ENCODE results near the gene RAB39A.
"Not testable (repeated sequence)": the region's sequence is repeated elsewhere in the genome, so short reads cannot be mapped to it uniquely, and the experiment has no call there.

The RAB39A gene

GRCh38 chr11:107928767-107929507 is 689 bp downstream of the RAB39A start:
- Histone ChIP-seq H3K4me3 (replicated peaks; ENCODE audit: low read depth, low read length) (peak overlapping the region; percentile 79), H3K27me3 (replicated peaks; ENCODE audit: control insufficient read depth, insufficient read depth, low read length) (no peaks in the 10 kb centered on the region), H3K36me3 (ENCODE audit: control insufficient read depth, insufficient read depth, low read length) (no peaks in the 10 kb centered on the region)
- DNase-seq (ENCODE audit: extremely low read depth, insufficient read length) = peak; percentile 43
- TF ChIP-seq CTCF (IDR thresholded peaks at IDR 0.05; ENCODE audit: insufficient read depth, low read length, poor library complexity, severe bottlenecking) = no peak

GRCh38 chr11:107929611-107930200 is 1.5 kb downstream of the RAB39A start:
- Histone ChIP-seq H3K4me3 (replicated peaks; ENCODE audit: low read depth, low read length) (peak overlapping the region; percentile 79), H3K27me3 (replicated peaks; ENCODE audit: control insufficient read depth, insufficient read depth, low read length) (no peaks in the 10 kb centered on the region), H3K36me3 (ENCODE audit: control insufficient read depth, insufficient read depth, low read length) (no peaks in the 10 kb centered on the region)
- no peak for TF ChIP-seq CTCF (IDR thresholded peaks at IDR 0.05; ENCODE audit: insufficient read depth, low read length, poor library complexity, severe bottlenecking)
- peak; percentile 38 for DNase-seq (ENCODE audit: extremely low read depth, insufficient read length)

- no peak overlapping the region for H3K4me3 ChIP-seq (replicated peaks; ENCODE audit: low read depth, low read length)
- DNase-seq (ENCODE audit: extremely low read depth, insufficient read length) = no peak
- H3K36me3 ChIP-seq (ENCODE audit: control insufficient read depth, insufficient read depth, low read length) = no peaks in the 10 kb centered on the region
- no peaks in the 10 kb centered on the region for H3K27me3 ChIP-seq (replicated peaks; ENCODE audit: control insufficient read depth, insufficient read depth, low read length)
- TF ChIP-seq CTCF (IDR thresholded peaks at IDR 0.05; ENCODE audit: insufficient read depth, low read length, poor library complexity, severe bottlenecking) = no peak
Observed at GRCh38 chr11:107931206-107931605, 3.0 kb downstream of the RAB39A start.

- Histone ChIP-seq H3K4me3 (replicated peaks; ENCODE audit: low read depth, low read length) (no peak overlapping the region), H3K36me3 (ENCODE audit: control insufficient read depth, insufficient read depth, low read length) (no peaks in the 10 kb centered on the region; the same call in 1 of the 2 replicates), H3K27me3 (replicated peaks; ENCODE audit: control insufficient read depth, insufficient read depth, low read length) (no peaks in the 10 kb centered on the region)
- TF ChIP-seq CTCF (IDR thresholded peaks at IDR 0.05; ENCODE audit: insufficient read depth, low read length, poor library complexity, severe bottlenecking) = no peak
- DNase-seq (ENCODE audit: extremely low read depth, insufficient read length) = no peak
Observed at GRCh38 chr11:107947904-107948303, 19.7 kb downstream of the RAB39A start.

GRCh38 chr11:107948328-107948727 is 20.1 kb downstream of the RAB39A start:
- H3K4me3 ChIP-seq (replicated peaks; ENCODE audit: low read depth, low read length); H3K27me3 ChIP-seq (replicated peaks; ENCODE audit: control insufficient read depth, insufficient read depth, low read length); H3K36me3 ChIP-seq (ENCODE audit: control insufficient read depth, insufficient read depth, low read length); DNase-seq (ENCODE audit: extremely low read depth, insufficient read length): not testable (repeated sequence)

- no peak for TF ChIP-seq CTCF (IDR thresholded peaks at IDR 0.05; ENCODE audit: insufficient read depth, low read length, poor library complexity, severe bottlenecking)
- DNase-seq (ENCODE audit: extremely low read depth, insufficient read length) = no peak
- no peak overlapping the region for H3K4me3 ChIP-seq (replicated peaks; ENCODE audit: low read depth, low read length)
Observed at GRCh38 chr11:107951155-107951554, 22.9 kb downstream of the RAB39A start.

More at GRCh38 chr11:107951155-107951554, 22.9 kb downstream of the RAB39A start:
- H3K27me3 ChIP-seq (replicated peaks; ENCODE audit: control insufficient read depth, insufficient read depth, low read length) = no peaks in the 10 kb centered on the region
- no peaks in the 10 kb centered on the region for H3K36me3 ChIP-seq (ENCODE audit: control insufficient read depth, insufficient read depth, low read length)

All from GM06990 (cell line).